HG03469 (cell line): Measurements from ENCODE around the gene TUBGCP3.
"Not testable (repeated sequence)": the region's sequence is repeated elsewhere in the genome, so short reads cannot be mapped to it uniquely, and the experiment has no call there.

Source experiments
- ATAC-seq: cut with Tn5 transposase; IDR thresholded peaks from one replicate; pipeline ENCODE4 v1.9.1; 2021; ENCODE audit warnings: mild to moderate bottlenecking, moderate library complexity, moderate number of reproducible peaks; ENCODE audit not compliant: unreplicated experiment

The TUBGCP3 gene

DNA sequence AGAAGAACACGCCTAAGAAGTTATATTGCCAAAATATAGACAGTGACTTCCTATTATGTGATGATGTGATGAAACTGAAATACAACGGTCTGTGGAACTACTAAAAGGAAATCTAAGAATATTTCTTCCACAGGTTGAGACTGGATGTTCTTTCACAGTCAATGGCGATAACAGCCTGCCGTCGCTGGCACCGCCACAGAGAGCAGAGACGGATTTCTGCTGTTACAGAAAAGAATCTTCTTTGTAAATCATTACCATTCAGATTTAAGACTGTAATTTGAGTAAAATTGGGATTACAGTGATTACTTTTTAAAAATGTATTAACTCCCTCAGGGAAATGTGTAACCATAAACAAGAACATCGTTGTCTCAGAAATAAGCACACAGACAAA is 100.8 kb downstream of the TUBGCP3 start:
- no peak for ATAC-seq

DNA sequence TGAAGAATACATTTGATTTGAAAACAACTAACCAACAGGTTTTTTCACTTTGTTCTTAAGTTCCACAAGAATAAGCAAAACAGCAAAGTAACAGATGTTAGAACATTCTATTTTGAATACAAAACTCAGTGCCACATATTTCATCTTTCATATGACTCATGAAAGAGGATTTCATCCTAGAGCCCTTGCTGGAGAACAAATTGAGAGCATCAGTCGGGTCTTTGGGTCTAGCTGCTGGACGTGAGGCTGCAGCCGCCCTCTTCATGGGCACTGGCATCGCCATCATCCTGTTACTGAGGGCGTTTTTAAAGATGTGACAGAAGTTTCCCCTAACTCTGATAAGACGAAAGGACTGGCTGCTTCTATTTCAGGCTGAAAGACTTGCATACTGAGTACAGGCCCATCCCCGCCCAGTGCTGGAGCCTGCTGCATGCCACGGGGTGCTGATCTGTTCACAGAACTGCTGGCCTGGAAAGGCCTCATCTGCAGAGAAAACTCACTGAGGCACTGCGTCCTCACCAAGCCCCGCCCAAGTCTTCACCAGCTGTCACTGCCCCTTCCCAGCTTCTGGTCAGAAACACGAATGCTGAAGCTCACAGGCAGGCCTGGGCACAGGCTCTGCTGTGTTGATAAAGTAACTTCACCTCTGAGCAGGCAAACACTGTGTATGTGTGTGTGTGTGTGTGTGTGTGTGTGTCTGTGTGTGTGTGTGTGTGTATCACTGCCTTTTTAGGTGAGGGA is 101.4 kb downstream of the TUBGCP3 start:
- ATAC-seq = no peak

DNA sequence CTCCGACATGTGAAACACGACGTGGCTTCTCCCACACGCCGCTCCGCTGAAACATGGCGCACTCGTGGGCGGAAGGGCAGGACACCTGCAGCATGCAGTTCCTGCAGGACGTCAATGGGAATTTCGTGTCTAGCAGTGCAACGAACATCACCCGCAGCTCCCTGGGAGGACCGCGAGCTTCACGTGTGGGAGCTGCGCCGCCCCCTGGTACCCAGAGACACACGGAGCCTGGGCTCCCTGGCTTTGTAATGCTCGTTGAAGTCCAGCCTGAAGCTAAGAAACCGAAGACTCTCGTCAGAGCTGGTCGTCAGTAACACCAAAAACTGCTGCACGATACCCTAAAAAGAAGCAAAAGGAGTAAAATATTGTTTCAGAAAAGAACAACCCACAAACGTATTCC is 102.1 kb downstream of the TUBGCP3 start:
- not testable (repeated sequence) for ATAC-seq

DNA sequence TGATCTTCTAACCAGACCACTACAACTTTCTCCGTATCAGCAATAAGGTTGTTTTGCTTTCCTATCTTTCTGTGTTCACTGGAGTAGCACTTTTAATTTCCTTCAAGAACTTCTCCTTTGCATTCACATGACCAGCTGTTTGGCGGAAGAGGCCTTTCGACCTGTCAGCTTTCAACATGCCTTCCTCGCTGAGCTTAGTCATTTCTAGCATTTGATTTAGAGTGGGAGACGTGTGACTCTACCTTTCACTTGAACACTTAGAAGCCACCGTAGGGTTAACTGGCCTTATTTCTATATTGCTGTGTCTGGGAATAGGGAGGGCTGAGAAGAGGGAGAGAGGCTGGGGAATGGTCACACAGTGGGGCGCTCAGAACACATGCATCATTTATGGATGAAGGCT is 104.7 kb downstream of the TUBGCP3 start:
- ATAC-seq = no peak

DNA sequence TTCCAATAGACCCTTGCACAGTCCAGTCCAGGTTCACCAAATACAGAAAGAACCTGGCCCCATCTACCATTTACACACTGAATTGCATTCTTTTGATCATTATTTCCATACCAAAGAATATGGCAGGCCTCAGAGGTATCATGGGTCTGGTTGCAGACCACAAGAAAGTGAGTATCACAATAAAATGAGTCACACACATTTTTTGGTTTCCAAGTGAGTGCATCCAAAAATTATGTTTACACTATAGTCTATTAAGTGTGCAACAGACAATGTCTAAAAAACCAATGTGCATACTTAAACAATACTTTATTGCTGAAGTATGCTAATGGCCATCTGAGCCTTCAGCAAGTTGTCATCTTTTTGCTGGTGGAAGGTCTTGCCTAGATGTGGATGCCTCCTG is 106.5 kb downstream of the TUBGCP3 start:
- no peak for ATAC-seq

DNA sequence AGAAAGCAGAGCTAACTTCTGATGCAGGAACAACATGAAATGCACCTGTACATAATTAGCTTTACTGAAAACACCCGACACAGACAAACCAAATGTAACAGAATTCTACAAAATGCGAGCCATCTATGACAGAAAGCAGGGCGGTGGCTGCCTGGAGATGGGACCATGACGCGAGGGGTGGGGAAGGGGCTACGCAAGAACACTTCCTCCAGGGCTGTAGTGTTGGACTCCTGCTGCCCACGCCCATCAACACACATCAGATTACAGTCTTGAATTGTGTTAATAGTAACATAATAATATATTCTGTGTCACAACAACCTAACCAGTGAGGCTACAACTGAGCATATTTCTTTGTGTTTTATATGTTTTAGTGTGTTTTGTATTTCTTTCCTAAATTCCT is 108.6 kb downstream of the TUBGCP3 start:
- ATAC-seq = no peak

DNA sequence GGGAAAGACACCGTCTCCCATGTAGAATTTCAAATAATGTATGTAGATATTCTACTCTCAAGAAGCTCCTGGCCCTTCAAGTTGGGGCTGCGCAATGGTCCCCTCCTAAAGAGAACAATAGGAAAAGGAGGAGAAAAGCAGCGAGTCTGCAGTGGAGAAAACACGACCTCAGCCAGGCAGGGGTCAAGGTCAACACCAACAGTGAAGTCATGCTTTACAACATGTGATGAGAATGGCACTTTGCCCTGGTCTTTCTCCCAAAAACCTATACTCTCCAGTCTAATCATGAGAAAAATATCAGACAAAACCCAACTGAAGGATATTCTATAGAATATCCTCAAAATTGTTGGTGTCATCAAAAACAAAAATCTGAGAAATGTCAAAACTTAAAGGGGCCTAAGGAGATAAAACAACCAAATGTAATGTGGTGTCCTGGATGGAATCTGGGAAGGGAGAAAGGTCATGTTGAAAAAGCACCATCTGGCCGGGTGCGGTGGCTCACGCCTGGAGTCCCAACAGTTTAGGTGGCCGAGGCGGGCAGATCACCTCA is 110.8 kb downstream of the TUBGCP3 start:
- ATAC-seq = no peak

DNA sequence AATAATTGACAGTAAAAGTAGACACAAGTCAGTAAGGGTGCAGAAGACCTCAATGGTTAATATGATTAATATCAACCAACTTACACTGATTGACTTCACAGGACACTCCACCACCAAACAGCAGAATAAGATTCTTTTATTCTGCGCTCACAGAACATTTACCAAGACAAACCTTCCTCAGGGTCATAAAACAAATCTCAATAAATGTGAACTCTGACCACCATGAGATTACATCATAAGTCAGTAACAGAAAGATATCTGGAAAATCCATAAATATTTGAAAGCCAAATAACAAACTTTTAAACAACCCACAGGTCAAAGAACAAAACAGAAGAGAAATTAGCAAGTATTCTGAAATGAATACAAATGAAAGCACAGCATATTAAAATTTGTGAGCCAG is 112.1 kb downstream of the TUBGCP3 start:
- ATAC-seq = no peak

DNA sequence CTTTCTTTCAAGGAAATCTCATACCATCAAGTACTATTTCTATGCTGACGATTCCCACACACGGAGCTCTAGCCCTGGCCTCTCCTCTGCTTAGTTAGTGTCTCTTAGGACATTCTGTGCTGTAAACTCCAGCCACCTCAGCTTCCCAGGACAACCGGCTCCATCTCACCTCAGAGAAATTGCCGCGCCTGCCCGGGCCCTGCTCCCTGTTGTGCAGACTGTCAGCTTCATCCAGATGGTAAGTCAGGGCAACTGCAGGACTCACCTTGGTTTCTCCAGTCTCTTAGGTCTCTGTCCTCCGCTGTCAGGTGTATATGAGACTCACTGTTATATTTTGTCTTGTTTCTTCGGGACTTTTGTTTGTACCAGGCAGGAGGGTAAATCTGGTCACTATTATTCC is 113.1 kb downstream of the TUBGCP3 start:
- no peak for ATAC-seq

DNA sequence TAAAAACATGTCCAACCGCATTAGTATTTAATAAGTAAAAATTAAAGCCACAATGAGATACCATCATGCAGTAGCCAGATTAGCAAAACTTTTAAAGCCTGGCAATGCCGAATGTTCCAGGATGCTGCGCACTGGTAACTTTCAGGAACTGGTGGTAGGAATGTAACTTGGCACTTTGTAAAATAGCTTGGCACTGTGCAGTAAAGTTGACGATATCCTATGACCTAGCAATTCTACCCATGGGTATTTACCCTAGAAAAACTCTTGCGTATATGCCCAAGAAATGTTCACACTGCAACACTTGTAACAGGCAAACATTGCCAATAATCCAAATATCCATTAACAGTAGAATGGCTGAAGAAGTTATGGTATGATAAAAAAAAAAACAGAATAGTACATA is 114.1 kb downstream of the TUBGCP3 start:
- ATAC-seq = no peak

DNA sequence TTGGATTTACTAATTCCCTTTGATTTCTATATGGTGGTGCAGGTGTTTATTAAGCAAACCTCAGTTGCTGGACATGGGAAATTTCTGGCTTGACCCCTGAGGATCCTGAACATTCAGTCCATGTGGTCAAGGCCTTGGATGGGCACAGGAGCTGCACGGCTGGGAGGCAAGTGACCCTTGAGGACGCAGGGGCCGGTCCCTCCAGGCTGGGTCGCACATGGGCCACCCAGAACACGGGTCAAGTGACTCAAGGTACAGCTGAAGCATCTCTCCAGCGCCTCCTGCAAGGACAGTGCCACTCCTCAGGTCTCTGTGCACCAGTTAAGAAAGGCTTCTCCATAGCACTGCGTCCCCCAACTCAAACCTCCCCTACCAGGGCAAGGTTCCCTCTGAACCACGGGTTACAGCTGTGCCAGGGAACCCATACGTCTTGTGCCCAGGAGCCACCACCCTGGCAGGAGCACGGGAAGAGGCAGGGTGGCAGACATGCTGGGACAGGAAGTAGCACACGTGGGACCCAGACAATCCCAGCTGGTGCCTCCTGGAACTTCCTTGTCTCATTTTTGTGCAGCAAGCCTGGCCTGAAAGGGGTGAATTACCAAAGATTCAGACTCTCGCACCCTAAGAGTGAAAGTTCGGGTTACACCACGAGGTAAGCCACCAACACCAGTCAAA is 118.7 kb downstream of the TUBGCP3 start:
- no peak for ATAC-seq

DNA sequence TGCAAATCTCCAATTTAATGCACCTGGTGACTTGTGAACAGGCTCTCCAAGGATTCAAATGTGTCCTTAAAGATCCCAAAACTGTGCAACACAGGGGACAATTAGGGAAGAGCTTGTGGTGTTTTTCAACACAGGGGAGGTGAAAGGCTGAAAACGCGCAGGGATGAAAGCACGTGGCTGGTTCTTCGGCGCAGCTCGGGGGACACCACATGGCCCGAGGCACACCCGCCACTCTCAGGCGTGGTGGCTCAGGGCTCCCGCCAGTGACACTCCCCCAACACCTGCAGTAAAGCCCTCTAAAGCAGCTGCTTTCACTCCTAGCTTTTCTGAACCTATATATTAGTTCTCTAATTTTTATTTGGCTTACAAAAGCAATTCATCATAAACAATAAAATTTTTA is 119.9 kb downstream of the TUBGCP3 start:
- no peak for ATAC-seq

DNA sequence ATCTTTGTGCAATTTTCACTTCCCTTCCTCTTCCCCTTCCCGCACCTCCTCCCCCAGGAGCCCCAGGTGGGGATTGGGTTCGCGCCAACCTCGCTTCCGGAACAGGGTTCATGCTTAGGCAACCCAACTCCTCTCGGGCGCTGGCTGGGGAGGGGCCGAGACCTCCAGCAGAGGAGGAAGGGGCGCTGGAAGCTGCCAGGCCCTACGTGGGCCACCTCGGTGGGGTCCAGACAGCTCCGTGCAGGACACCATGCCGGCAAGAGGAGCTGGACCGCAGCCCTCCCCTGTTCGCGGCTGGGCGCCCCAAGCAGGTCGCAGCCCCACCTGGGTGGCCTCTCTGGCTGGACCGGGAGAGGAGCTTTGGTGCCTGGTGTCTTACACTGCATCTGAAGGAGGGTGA is 120.7 kb downstream of the TUBGCP3 start:
- no peak for ATAC-seq

DNA sequence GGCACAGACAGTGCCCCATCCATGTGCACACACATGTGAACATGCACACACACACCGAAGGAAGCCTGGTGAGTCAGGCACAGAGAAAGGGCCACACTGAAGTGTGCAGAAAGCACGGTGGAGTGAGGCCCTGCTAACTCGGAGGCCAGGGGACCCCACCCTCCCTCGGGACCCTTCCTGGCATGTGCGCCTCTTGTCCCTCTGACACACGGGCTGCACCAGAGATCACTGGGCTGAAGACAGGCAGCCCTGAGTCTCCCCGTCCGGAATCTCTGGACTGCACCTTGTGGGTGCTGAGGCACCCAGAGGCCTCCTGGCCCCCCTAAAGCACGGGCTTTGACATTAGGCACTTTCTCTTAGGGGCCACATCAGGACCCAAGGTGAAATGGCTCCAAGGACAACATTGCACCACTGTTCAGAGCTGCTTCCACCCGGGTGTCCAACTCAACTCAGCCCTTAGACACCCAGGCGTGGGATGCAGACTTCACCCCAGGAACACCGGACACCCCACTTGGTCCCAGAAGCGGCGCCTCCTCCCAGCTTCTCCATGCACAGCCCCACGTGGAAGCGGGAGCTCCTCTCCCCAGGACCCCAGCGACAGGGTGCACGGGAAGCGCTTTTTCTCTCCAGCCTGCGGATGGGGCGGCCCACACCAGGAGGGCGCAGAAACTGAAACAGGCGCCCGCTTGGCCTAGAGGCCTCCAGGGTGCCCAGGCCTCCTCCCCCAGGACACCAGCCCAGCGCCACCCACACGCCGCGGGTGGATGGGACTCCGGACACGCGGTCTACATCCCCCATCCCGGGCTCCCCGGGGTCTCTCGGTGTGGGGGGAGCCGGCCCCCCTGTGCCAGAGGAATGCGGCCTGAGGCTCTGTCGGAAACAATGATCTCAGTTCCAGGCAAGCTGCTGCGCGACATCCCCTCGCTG is 121.6 kb downstream of the TUBGCP3 start:
- no peak for ATAC-seq

DNA sequence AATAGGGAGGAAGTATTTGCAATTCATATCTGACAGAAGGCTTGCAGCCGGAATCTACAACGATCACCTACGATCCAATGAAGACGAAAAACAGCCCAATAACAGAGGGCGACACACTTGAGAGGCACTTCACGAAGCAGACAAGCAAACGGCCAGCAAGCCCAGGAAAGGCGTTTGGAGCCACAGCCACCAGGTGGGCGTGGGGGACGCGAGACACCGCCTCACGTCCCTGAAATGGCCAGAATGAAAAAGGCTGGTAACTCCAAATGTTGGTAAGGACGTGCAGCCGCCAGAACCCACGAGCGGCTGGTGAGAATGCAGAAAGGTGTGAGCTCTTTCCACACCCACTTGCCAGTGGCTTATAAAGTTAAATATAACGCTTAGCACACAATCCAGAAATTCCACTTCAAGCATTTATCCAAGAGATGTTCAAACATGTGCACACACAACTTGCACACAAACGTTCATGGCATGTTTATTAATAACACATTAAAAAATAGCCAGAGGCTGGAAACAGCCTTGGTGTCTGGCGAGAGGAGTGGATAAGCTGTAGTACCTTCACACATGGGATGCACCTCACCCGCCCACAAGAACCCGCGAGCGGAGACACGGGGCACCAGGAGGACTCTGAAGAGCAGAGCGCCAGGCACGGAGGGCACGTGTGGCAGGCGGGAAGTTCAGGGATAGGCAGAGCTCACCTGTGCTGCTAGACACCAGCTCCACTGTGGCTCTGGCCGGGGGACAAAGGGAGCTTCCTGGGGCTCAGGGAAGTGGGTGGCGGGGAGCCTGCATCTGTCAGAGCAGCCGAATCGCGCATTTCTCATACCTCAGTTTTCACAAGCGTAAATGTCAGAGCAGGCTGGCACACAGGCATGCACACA is 122.5 kb downstream of the TUBGCP3 start:
- ATAC-seq = no peak

DNA sequence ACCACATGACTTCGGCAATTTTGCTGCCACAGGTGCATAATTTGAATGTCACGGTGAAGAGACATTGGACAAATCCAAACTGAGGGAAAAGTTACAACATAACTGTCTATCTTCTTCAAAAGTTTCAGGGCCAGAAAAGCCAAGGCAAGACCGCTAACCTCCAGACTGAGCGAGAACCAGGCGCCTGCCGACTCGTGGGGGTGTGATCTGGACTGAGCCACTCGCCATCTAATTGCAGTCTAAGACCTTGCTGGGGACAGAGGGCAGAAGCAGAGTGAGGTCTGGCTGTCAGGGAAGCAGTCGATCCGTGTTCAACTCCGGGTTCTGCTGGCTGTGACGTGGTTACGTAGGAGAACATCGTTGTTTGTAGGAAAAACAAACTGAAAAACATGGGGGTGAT is 123.2 kb downstream of the TUBGCP3 start:
- no peak for ATAC-seq

DNA sequence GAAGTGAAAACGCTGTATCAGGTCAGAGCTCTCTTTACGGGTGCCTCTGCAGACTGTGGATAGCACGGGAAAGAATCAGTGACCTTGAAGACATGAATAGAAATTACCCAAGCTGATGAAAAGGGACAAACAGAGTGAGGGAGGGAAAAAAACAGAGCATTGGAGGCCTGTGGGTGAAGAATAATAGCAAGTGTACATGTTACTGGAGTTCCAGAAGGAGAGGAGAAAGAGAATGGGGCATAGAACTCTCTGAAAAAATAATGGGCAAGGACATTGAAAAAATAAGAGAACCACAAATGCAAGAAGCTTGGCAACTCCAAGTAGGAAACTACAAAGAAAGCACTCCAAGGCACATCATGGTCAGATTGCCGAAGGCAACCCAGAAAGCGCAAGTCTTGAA is 125.5 kb downstream of the TUBGCP3 start:
- ATAC-seq = no peak

DNA sequence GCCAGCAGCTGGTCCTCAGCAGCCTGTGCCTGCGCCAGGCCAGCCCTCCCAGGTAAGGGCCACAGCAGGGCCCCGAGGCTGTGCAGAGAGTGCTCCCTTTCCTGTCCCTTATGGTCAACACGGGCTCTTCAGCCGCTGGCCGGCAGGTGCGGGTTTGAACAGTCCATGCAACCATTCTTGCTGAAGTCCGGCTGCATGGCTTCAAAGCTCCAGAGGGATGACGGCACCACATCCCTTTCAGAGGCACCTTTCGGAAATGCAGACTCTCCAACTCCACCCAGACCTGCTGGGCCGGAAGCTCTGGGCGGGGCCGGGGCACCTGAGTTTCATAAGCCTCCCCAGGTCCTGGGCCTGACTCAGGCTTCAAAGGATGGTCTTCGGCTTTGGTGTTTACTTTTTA is 130.5 kb downstream of the TUBGCP3 start:
- ATAC-seq = no peak

DNA sequence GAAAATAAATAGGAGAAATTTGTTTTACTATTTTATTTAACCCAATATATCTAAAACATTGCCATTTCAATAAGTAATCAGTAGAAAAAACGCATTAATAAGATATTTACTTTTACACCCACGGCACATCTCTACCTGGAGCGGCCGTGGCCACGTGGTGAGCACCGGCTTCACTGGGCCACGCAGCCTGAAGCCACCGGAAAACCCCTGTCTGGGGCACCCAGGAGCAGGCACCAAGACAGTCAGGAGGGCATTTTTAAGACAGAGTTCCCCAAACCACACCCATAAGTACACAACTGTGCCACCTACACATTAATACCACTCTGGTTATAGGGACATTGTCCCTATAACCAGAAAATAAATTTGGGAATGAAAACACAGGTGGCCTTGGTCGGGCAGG is 130.9 kb downstream of the TUBGCP3 start:
- ATAC-seq = no peak
